CD4-positive, alpha-beta T cell treated with Interferon alpha-2 for 1 hour (primary cell): ENCODE results near the gene MGAT2.

Experiments
- DNase-seq, 2 donors: peaks; one replicate each; pipeline ENCODE4 v3.0.0-alpha.2; 2020 to 2022

MGAT2 gene

GRCh38 chr14:49659526-49660455, 39.2 kb downstream of the MGAT2 start:
- DNase-seq = no peak

DNA sequence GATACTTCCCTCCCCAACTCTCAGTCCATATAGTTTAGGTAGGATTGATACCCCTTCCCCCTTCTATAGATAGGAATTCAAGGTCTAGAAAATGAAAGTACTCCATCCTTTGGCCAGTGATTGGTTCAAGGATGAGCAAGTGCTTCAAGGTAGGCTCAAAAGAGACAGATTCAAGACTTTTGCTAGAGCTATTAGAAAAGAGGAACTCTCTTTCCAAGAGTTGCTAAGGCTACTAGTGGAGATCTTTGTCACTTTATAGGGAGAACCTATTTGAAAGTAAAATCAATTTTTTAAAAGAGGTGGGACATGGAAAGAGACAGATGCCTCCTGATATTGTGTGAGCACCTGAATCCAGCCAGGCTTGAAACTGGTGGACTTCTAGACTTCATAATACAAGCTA, 49.9 kb downstream of the MGAT2 start:
- no peak for DNase-seq
